ENCODE data around the gene MAOB. TPM values are rescaled to one million over a fixed set of nuclear protein-coding genes. Genes with fewer than 3 reads are reported as not detected.

MAOB gene
- total RNA-seq, 1 experiment from 2014 or later, result 1.1 TPM

DNA sequence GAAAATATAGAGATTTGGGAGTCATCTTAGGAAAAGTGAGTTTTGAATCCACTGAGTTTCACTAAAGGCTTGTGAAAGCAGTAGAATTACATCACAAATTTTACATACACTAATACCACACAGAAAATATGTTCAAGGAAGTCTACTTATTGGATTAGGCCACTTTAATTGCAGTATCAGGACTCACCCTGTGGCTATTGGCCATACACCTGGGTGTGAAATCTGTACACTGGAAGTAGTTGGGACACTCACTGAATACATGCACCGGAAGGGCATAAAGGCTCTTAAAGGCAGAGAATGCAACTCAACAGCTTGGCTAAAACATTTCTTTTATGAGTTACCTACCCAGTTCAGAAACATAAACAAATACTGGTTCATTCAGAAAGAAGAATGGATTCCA, 19.8 kb downstream of the MAOB start:
- Mint-ChIP-seq H3K4me1 (no peaks in the 10 kb centered on the region), H3K9me3 (peaks cover 38 to 40% of the 10 kb centered on the region in 2 experiments), H3K27me3 (ENCODE audit: low read depth) (no peaks in the 10 kb centered on the region), H3K4me3 (no peak overlapping the region), H3K27ac (no peak overlapping the region), H3K36me3 (ENCODE audit: insufficient read depth in 1 of 3, low read depth in 3 of 3) (no peaks in the 10 kb centered on the region; a peak in 3 of 7 replicates)
- H2BK20ac ChIP-seq (ENCODE audit: low read depth, low read length, poor library complexity, severe bottlenecking), result no peak overlapping the region
- DNase-seq, result no peak
- no peaks in the 10 kb centered on the region for H3K4me1 ChIP-seq (ENCODE audit: insufficient read depth, low read length)
- H3K9me3 ChIP-seq (ENCODE audit: control insufficient read depth, low read depth, low read length), result peaks cover 23% of the 10 kb centered on the region
- no peak overlapping the region for H3K56ac ChIP-seq (ENCODE audit: insufficient read length, low read depth, low read length)
- no peak overlapping the region for H2AK5ac ChIP-seq (ENCODE audit: insufficient read length, low read length)
- H4K5ac ChIP-seq (ENCODE audit: insufficient read length, low read depth, low read length), result no peak overlapping the region
- no peak overlapping the region for H2BK120ac ChIP-seq (ENCODE audit: low read depth, low read length, poor library complexity, severe bottlenecking)
- no peak overlapping the region for H2AFZ ChIP-seq (ENCODE audit: low read length)
- TF ChIP-seq, protein P1, sequence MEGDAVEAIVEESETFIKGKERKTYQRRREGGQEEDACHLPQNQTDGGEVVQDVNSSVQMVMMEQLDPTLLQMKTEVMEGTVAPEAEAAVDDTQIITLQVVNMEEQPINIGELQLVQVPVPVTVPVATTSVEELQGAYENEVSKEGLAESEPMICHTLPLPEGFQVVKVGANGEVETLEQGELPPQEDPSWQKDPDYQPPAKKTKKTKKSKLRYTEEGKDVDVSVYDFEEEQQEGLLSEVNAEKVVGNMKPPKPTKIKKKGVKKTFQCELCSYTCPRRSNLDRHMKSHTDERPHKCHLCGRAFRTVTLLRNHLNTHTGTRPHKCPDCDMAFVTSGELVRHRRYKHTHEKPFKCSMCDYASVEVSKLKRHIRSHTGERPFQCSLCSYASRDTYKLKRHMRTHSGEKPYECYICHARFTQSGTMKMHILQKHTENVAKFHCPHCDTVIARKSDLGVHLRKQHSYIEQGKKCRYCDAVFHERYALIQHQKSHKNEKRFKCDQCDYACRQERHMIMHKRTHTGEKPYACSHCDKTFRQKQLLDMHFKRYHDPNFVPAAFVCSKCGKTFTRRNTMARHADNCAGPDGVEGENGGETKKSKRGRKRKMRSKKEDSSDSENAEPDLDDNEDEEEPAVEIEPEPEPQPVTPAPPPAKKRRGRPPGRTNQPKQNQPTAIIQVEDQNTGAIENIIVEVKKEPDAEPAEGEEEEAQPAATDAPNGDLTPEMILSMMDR (conservative IDR thresholded peaks at IDR 0.05), result no peak
- H3K14ac ChIP-seq (ENCODE audit: insufficient read depth, low read length), result no peak overlapping the region
- H3K27ac ChIP-seq (ENCODE audit: insufficient read length, low read depth, low read length), result no peak overlapping the region
- H4K91ac ChIP-seq (ENCODE audit: insufficient read length, low read depth, low read length), result no peak overlapping the region
- H3K18ac ChIP-seq (ENCODE audit: insufficient read length, low read depth, low read length), result no peak overlapping the region
- H2BK12ac ChIP-seq (ENCODE audit: insufficient read length, low read depth, low read length), result no peak overlapping the region
- H3K4ac ChIP-seq (ENCODE audit: low read depth, low read length), result no peak overlapping the region
- no CpG with 5 or more reads among the region's 1 CpG for WGBS (ENCODE audit: extremely low coverage, insufficient read length, low lambda C conversion rate)
- H3K27me3 ChIP-seq (ENCODE audit: insufficient read depth, low read length), result no peaks in the 10 kb centered on the region
- H3K23me2 ChIP-seq (ENCODE audit: insufficient read length, low read depth, low read length, poor library complexity, severe bottlenecking), result no peaks in the 10 kb centered on the region
- H3K4me2 ChIP-seq (ENCODE audit: insufficient read depth, insufficient read length, low read length), result no peak overlapping the region
- no peak overlapping the region for H3K23ac ChIP-seq (ENCODE audit: insufficient read length, low read depth, low read length)
- H2BK15ac ChIP-seq (ENCODE audit: low read depth, low read length), result no peak overlapping the region
- no peaks in the 10 kb centered on the region for H4K20me1 ChIP-seq (ENCODE audit: control insufficient read depth, insufficient read depth, insufficient read length)
- no peaks in the 10 kb centered on the region for H3K79me1 ChIP-seq (ENCODE audit: insufficient read depth, low read depth, low read length, poor library complexity, severe bottlenecking)
- H3K9ac ChIP-seq (ENCODE audit: extremely low read depth, insufficient read length, low read length), result no peak overlapping the region
- H3K79me2 ChIP-seq (ENCODE audit: insufficient read depth, low read length), result no peaks in the 10 kb centered on the region
- H3T11ph ChIP-seq (ENCODE audit: low read length), result no peak overlapping the region
- no peak overlapping the region for H4K8ac ChIP-seq (replicated peaks; ENCODE audit: insufficient read length, low read depth, low read length)
- H2BK5ac ChIP-seq (ENCODE audit: insufficient read length, low read length), result no peak overlapping the region
